Adrenal gland (tissue), 12 donors: ENCODE results near the gene IQSEC1. TPM values are rescaled to one million over a fixed set of nuclear protein-coding genes. Genes with fewer than 3 reads are reported as not detected.

Source experiments
- DNase-seq, 7 donors: peaks; one replicate each; pipeline ENCODE4 v3.0.0-alpha.2; 2019 to 2020
- H3K27ac ChIP-seq, 5 donors: fragments of 200-600 bp; sonication (generic) in 4 of 5; 1 replicate in 3 of 5; 2 replicates in 2 of 5; pipeline versions ENCODE4 v1.5.1 to v1.8.0; 2016 to 2020; ENCODE audit warnings: mild to moderate bottlenecking in 1 of 5
- H3K27me3 ChIP-seq: fragments of 200-600 bp; 2 replicates; pipeline ENCODE4 v1.8.0; 2021
- H3K36me3 ChIP-seq, 2 donors: fragments of 200-600 bp; replicated peaks in 1 of 2; 1 replicate in 1 of 2; 2 replicates in 1 of 2; pipeline versions ENCODE4 v1.5.1 to v1.8.0; 2018 to 2022
- H3K4me1 ChIP-seq, 2 donors: fragments of 200-600 bp; replicated peaks in 1 of 2; 1 replicate in 1 of 2; 2 replicates in 1 of 2; pipeline versions ENCODE4 v1.5.1 to v1.8.0; 2018 to 2021
- H3K4me3 ChIP-seq, 4 donors: fragments of 200-600 bp; sonication (generic) in 3 of 4; one replicate each; pipeline ENCODE4 v1.5.1; 2016 to 2018
- H3K9me3 ChIP-seq, 3 donors: fragments of 200-600 bp; sonication (generic) in 1 of 3; replicated peaks in 1 of 3; 1 replicate in 2 of 3; 2 replicates in 1 of 3; pipeline versions ENCODE4 v1.5.1 to v1.8.0; 2016 to 2021
- POLR2A ChIP-seq, 2 donors: fragments of 450-650 bp; IDR thresholded peaks; one replicate each; pipeline ENCODE4 v1.6.1; 2017; ENCODE audit warnings: antibody characterized with exemption in 2 of 2, mild to moderate bottlenecking in 2 of 2, moderate library complexity in 1 of 2
- WGBS, 4 donors: extraction: QIAGEN DNeasy Blood & Tissue Kit in 2 of 4; methylation state at CpG; one replicate each; pipeline versions ENCODE4 v1.1.5 to v1.1.7; 2013 to 2017; 5-methylcytosine and 5-hydroxymethylcytosine counted together
- intact Hi-C, 2 donors: fragments of 100-400 bp; cut with DNase I; formaldehyde crosslinking; loops; one replicate each; pipeline versions ENCODE4 v1.14.1 to v1.15.0; 2022 to 2023
- polyA plus RNA-seq, 3 donors: library from polyadenylated mRNA; stranded (reverse); fragments of 200-250 nt in 2 of 3; fragments of 350-450 nt in 1 of 3; fragmentation: Illumina TruSeq in 1 of 3; extraction: RNeasy Lipid Tissue Mini Kit (QIAGEN cat#74804) in 1 of 3; gene quantifications; one replicate each; pipeline ENCODE4 v1.2.3, GENCODE V29; 2013 to 2014
- total RNA-seq, 9 donors: library from RNA; depleted of rRNA in 4 of 9; stranded (reverse); fragments of >200 nt in 4 of 9; fragments of 120-200 nt in 1 of 9; fragmentation: NEBNext Ultra II Directional in 1 of 9; extraction: Animal tissue kit (Norgen Biotek cat#: 25700) in 1 of 9; gene quantifications; one replicate each; pipeline versions ENCODE4 v1.1.0 to v1.2.4, GENCODE V29; 2013 to 2023
- TF ChIP-seq, protein P1 (sequence below), 6 experiments: fragments of 450-650 bp in 4 of 6; fragments of 200-600 bp in 2 of 6; sonication (generic) in 1 of 6; IDR thresholded peaks; 1 replicate in 5 of 6; 2 replicates in 1 of 6; pipeline versions ENCODE4 v1.5.1 to v1.8.0; 2016 to 2021; ENCODE audit warnings: antibody characterized with exemption in 6 of 6, mild to moderate bottlenecking in 2 of 6, moderate library complexity in 1 of 6
- donor health status: healthy with polysubstance abuse.
- donor health status: Bipolar disorder and iron deficiency.
- donor health status: DM: yes; HTN: yes; CAD: no.
- donor health status: DM: no; HTN: no; CAD: no.
- donor health status: DM: no; HTN: no; CAD: no.
- donor health status: DM: yes; HTN: yes; CAD: no.

Gene IQSEC1
- total and polyA plus RNA-seq, 12 donors, result 24.4 to 133 (median 94.2) TPM

DNA sequence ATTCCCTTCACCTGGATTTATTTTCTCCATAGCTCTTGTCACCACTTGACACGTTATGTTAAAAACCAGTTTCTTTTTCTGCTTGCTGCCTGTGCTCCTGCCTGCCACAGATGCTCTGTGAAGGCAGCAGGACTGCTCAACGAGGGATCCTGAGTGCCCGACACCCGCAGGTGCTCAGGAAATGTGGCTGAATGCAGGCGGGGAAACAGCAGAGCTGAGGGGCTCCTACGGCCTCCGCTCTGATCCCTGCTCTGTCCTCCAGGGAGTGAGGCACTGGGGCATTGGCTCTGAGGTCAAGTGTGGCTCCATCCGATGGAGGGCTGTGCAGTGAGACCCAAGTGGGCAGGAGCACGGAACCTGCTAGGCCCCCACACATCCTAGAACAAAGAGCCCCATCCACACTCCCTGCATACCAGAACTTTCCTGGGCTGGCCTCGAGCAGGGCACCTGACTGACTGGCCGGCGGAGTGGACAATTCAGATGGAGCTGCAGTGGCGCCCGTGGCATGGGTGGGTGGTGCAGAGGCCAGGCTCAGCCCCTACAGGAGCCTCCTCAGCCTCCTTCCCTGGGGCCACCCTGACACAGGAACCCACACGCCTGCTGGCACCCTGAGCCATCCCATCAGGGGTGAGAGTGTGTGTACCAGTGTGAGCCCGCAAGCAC lies 27.9 kb downstream of the IQSEC1 start:
- H3K27ac ChIP-seq, result no peak overlapping the region
- intact Hi-C loops, result no loop called here
- WGBS, 4 donors, result 87 to 92% (median 90%) methylated on average over 12 to 16 of the region's 16 CpGs
- H3K27me3 ChIP-seq, result no peaks in the 10 kb centered on the region
- no peak overlapping the region for H3K4me3 ChIP-seq
- H3K4me1 ChIP-seq, result no peaks in the 10 kb centered on the region
- no peaks in the 10 kb centered on the region for H3K36me3 ChIP-seq
- TF ChIP-seq POLR2A (IDR thresholded peaks at IDR 0.05), result no peak
- TF ChIP-seq, protein P1, sequence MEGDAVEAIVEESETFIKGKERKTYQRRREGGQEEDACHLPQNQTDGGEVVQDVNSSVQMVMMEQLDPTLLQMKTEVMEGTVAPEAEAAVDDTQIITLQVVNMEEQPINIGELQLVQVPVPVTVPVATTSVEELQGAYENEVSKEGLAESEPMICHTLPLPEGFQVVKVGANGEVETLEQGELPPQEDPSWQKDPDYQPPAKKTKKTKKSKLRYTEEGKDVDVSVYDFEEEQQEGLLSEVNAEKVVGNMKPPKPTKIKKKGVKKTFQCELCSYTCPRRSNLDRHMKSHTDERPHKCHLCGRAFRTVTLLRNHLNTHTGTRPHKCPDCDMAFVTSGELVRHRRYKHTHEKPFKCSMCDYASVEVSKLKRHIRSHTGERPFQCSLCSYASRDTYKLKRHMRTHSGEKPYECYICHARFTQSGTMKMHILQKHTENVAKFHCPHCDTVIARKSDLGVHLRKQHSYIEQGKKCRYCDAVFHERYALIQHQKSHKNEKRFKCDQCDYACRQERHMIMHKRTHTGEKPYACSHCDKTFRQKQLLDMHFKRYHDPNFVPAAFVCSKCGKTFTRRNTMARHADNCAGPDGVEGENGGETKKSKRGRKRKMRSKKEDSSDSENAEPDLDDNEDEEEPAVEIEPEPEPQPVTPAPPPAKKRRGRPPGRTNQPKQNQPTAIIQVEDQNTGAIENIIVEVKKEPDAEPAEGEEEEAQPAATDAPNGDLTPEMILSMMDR (IDR thresholded peaks at IDR 0.05), result no peak
- DNase-seq, result no peak
- H3K9me3 ChIP-seq, result no peaks in the 10 kb centered on the region

DNA sequence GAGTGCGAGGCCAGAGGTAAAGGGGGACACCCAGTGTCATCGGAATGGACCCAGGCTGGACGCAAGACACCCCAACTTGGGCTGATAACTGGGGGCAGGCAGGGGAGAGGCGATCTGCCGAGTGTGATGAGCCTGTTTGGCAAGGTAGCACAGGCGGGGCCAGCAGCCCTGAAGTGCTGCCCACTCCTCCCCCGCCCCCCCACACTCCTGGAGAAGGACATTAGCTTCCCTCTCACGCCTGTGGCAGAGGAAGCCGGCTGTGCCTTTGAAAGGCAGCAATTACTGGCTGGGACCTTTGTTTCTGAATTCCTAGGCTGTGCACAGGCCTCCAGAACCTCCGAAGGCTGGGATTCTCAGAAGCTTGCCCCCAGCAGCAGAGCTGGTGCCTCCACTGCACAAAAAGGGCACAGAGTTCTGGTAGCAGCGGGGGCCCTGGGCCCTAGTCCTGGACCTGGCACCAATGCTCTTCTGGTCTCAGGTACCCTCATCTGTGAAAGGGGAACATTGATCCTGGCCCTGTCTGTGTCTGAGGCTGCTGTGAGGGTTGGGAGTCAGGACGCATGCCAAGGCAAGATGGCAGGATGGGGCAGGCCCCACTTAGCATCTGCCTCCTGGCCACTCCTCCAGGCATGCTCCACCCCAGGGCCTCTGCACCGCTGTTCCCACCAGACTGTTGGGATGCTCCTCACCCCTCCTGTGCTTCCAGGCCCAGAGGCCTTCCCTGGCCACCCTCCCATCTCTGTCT lies 28.6 kb downstream of the IQSEC1 start:
- no peaks in the 10 kb centered on the region for H3K36me3 ChIP-seq
- no peak for DNase-seq
- intact Hi-C loops, result no loop called here
- H3K4me3 ChIP-seq, result no peak overlapping the region
- H3K4me1 ChIP-seq, result no peaks in the 10 kb centered on the region
- no peaks in the 10 kb centered on the region for H3K27me3 ChIP-seq
- no peaks in the 10 kb centered on the region for H3K9me3 ChIP-seq
- TF ChIP-seq, protein P1 (IDR thresholded peaks at IDR 0.05), result no peak
- no peak for TF ChIP-seq POLR2A (IDR thresholded peaks at IDR 0.05)
- 86 to 91% (median 89%) methylated on average over 7 to 13 of the region's 13 CpGs for WGBS, 4 donors
- no peak overlapping the region for H3K27ac ChIP-seq

DNA sequence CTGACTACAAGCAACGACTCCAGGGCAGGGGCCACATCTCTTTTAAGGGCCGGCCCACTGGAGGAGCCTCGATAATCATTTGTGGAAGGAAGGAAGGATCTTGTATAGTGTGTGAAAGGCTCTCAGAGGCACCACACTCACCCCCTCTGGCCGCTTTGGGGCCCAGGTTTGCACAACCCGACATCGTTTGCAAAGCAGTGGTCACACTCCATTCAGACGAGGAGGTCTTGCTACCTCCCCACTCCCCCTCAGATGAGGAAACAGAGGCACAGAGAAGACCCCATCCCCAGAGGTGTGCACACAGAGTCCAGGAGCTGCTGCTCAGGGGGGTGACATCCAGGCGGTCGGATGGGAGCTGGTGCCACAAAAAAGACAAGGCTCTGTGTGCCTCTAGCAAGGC lies 29.6 kb downstream of the IQSEC1 start:
- Histone ChIP-seq H3K27ac (no peak overlapping the region), H3K4me1 (no peaks in the 10 kb centered on the region), H3K27me3 (no peaks in the 10 kb centered on the region), H3K9me3 (no peaks in the 10 kb centered on the region), H3K36me3 (no peaks in the 10 kb centered on the region), H3K4me3 (no peak overlapping the region)
- intact Hi-C loops, result no loop called here
- TF ChIP-seq POLR2A (IDR thresholded peaks at IDR 0.05), result no peak
- TF ChIP-seq, protein P1 (IDR thresholded peaks at IDR 0.05), result no peak
- WGBS, 4 donors, result 84 to 94% (median 89%) methylated on average over 7 to 9 of the region's 9 CpGs
- no peak for DNase-seq

DNA sequence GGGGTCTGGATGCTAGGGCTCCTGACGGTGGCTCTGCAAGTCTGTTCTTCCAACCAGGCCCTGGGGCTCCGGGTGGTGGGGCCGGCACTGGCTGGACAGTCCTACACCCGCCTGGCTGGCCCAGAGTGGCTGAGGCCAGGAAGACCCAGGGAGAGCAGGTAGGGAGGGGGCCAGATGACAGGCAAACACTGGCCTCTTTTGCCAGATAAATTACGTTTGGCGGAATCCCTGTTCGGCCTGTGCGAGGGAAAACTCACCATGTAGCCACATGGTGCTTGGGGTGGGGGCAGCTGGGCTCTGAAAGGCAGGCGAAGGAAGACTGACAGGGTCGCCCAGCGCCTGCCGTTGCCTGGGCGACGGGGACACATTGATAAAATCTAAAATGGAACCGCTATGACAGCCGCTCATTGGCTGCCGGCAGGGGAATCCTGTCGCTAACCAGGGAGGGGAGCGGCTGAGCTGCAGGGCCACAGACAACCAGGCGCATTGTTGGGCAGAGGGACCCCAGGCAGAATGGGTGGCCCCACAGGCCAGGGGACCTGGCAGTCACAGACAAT lies 30.4 kb downstream of the IQSEC1 start:
- 81 to 94% (median 91%) methylated on average over 10 to 20 of the region's 20 CpGs for WGBS, 4 donors
- Histone ChIP-seq H3K4me3 (no peak overlapping the region), H3K4me1 (no peaks in the 10 kb centered on the region), H3K9me3 (no peaks in the 10 kb centered on the region), H3K36me3 (no peaks in the 10 kb centered on the region), H3K27ac (peak overlapping the region in 1 of 5 donors; percentile 34), H3K27me3 (no peaks in the 10 kb centered on the region)
- intact Hi-C loops, result no loop called here
- TF ChIP-seq, protein P1 (IDR thresholded peaks at IDR 0.05), result no peak
- no peak for TF ChIP-seq POLR2A (IDR thresholded peaks at IDR 0.05)
- DNase-seq, result peak in 1 of 7 donors; percentile 69
